ENCODE results near the gene FRMPD4. TPM values are rescaled to one million over a fixed set of nuclear protein-coding genes. Genes with fewer than 3 reads are reported as not detected.

FRMPD4 gene
- total RNA-seq, 1 experiment from 2014 or later: not detected

DNA sequence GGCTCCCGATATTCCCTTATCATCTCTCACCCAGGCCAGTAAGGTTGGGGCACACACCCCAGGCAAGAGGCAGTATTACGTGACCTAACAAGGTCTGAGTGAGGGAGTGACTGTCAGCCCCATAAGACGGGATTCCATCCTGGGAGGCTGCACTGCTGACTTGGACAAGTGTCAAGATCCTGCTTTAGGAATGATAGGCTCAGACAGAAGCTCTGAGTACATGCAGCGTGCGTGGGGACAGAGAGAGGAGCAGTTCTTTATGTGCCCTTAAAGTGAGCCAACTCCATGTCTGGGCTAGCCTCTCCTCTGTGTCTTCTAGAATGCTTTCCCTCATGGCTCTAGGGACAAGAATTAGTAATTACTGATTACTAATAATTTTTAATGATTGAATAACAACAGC lies 510.7 kb downstream of the FRMPD4 start:
- no peaks in the 10 kb centered on the region for H3K27me3 ChIP-seq (replicated peaks; ENCODE audit: control insufficient read depth, insufficient read depth, low read length)
- no peaks in the 10 kb centered on the region for H3K36me3 Mint-ChIP-seq (ENCODE audit: insufficient read depth, unreplicated experiment)
- no peak for DNase-seq
- H3K4me1 Mint-ChIP-seq (ENCODE audit: low read depth, unreplicated experiment): no peaks in the 10 kb centered on the region
- no peak overlapping the region for H3K4me3 Mint-ChIP-seq (ENCODE audit: unreplicated experiment)
- intact Hi-C loops (cut with micrococcal nuclease; ENCODE audit: unreplicated experiment): no loop called here
- CTCF ChIA-PET: no interaction called here
- TF ChIP-seq, protein P1, sequence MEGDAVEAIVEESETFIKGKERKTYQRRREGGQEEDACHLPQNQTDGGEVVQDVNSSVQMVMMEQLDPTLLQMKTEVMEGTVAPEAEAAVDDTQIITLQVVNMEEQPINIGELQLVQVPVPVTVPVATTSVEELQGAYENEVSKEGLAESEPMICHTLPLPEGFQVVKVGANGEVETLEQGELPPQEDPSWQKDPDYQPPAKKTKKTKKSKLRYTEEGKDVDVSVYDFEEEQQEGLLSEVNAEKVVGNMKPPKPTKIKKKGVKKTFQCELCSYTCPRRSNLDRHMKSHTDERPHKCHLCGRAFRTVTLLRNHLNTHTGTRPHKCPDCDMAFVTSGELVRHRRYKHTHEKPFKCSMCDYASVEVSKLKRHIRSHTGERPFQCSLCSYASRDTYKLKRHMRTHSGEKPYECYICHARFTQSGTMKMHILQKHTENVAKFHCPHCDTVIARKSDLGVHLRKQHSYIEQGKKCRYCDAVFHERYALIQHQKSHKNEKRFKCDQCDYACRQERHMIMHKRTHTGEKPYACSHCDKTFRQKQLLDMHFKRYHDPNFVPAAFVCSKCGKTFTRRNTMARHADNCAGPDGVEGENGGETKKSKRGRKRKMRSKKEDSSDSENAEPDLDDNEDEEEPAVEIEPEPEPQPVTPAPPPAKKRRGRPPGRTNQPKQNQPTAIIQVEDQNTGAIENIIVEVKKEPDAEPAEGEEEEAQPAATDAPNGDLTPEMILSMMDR (IDR thresholded peaks at IDR 0.05; ENCODE audit: insufficient read depth in 1 of 2, low read depth in 1 of 2, low read length in 1 of 2, severe bottlenecking in 1 of 2, unreplicated experiment in 1 of 2): no peak
- H3K27me3 Mint-ChIP-seq (ENCODE audit: insufficient read depth, unreplicated experiment): peaks cover 3% of the 10 kb centered on the region
- no peaks in the 10 kb centered on the region for H3K9me3 ChIP-seq
- H3K4me3 ChIP-seq (ENCODE audit: low read depth, low read length): no peak overlapping the region
- no TSS peak for BruUV-seq (replicated peaks)
- no peaks in the 10 kb centered on the region for H3K9me3 Mint-ChIP-seq (ENCODE audit: unreplicated experiment)
- H3K4me1 ChIP-seq: no peaks in the 10 kb centered on the region
- no peaks in the 10 kb centered on the region for H3K36me3 ChIP-seq (ENCODE audit: control insufficient read depth, insufficient read depth, low read length)
- H3K27ac Mint-ChIP-seq (ENCODE audit: unreplicated experiment): no peak overlapping the region
- POLR2A ChIA-PET: no interaction called here

DNA sequence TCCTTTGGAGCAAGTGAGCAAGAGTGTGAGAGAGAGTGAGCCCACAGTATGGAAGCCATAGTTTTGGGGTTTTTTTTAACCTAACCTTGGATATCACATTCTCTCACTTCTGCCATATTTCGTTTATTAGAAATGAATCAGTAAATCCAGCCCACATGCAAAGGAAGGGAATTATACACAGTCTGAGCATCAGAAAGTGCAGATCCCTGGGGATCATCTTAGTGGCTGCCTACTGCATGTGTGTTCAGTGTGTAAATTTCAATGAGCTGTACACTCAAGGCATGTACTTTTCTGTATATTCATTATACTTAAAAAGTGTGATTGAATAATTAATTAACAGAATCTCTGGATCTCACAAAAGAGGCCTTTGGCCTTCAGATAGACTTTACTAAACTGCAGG lies 519.2 kb downstream of the FRMPD4 start:
- Mint-ChIP-seq H3K4me1 (ENCODE audit: low read depth, unreplicated experiment) (no peaks in the 10 kb centered on the region), H3K9me3 (ENCODE audit: unreplicated experiment) (no peaks in the 10 kb centered on the region), H3K36me3 (ENCODE audit: insufficient read depth, unreplicated experiment) (no peaks in the 10 kb centered on the region), H3K27me3 (ENCODE audit: insufficient read depth, unreplicated experiment) (peaks cover 4% of the 10 kb centered on the region), H3K27ac (ENCODE audit: unreplicated experiment) (no peak overlapping the region), H3K4me3 (ENCODE audit: unreplicated experiment) (no peak overlapping the region)
- Histone ChIP-seq H3K4me1 (no peaks in the 10 kb centered on the region), H3K9me3 (no peaks in the 10 kb centered on the region), H3K36me3 (ENCODE audit: control insufficient read depth, insufficient read depth, low read length) (no peaks in the 10 kb centered on the region), H3K27me3 (replicated peaks; ENCODE audit: control insufficient read depth, insufficient read depth, low read length) (no peaks in the 10 kb centered on the region; the same call in 1 of the 2 replicates), H3K4me3 (ENCODE audit: low read depth, low read length) (no peak overlapping the region)
- intact Hi-C loops (cut with micrococcal nuclease; ENCODE audit: unreplicated experiment): no loop called here
- no peak for DNase-seq
- ChIA-PET POLR2A (no interaction called here), CTCF (no interaction called here)
- TF ChIP-seq, protein P1 (IDR thresholded peaks at IDR 0.05; ENCODE audit: insufficient read depth in 1 of 2, low read depth in 1 of 2, low read length in 1 of 2, severe bottlenecking in 1 of 2, unreplicated experiment in 1 of 2): no peak
- no TSS peak for BruUV-seq (replicated peaks)

DNA sequence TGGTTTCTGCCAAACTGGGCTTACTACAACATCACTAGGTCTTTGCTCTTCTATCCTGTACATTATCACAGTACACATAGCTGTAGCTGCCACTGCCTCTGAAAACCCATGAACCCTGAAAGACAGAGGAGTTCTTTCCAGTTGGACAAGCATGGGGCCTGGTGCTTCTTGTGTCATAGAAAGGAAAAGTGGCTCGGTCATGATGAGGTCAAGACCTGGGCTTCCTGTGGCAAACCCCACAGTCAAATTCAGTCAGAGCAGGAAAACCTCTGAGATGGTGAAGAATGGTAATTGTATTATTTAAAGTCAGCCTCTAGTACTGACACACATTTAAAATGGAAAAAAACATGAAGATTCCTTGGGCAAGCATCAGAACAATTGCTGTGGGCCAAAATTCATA lies 519.6 kb downstream of the FRMPD4 start:
- BruUV-seq (replicated peaks): no TSS peak
- TF ChIP-seq, protein P1 (IDR thresholded peaks at IDR 0.05; ENCODE audit: insufficient read depth in 1 of 2, low read depth in 1 of 2, low read length in 1 of 2, severe bottlenecking in 1 of 2, unreplicated experiment in 1 of 2): no peak
- no peak overlapping the region for H3K4me3 Mint-ChIP-seq (ENCODE audit: unreplicated experiment)
- H3K9me3 ChIP-seq: no peaks in the 10 kb centered on the region
- peaks cover 4% of the 10 kb centered on the region for H3K27me3 Mint-ChIP-seq (ENCODE audit: insufficient read depth, unreplicated experiment)
- H3K4me1 Mint-ChIP-seq (ENCODE audit: low read depth, unreplicated experiment): no peaks in the 10 kb centered on the region
- ChIA-PET CTCF (no interaction called here), POLR2A (no interaction called here)
- no peaks in the 10 kb centered on the region for H3K4me1 ChIP-seq
- H3K27me3 ChIP-seq (replicated peaks; ENCODE audit: control insufficient read depth, insufficient read depth, low read length): no peaks in the 10 kb centered on the region; the same call in 1 of the 2 replicates
- DNase-seq: no peak
- intact Hi-C loops (cut with micrococcal nuclease; ENCODE audit: unreplicated experiment): no loop called here
- no peaks in the 10 kb centered on the region for H3K36me3 Mint-ChIP-seq (ENCODE audit: insufficient read depth, unreplicated experiment)
- H3K9me3 Mint-ChIP-seq (ENCODE audit: unreplicated experiment): no peaks in the 10 kb centered on the region
- H3K4me3 ChIP-seq (ENCODE audit: low read depth, low read length): no peak overlapping the region
- no peaks in the 10 kb centered on the region for H3K36me3 ChIP-seq (ENCODE audit: control insufficient read depth, insufficient read depth, low read length)
- H3K27ac Mint-ChIP-seq (ENCODE audit: unreplicated experiment): no peak overlapping the region
